Measurements from ENCODE around the gene SMIM27. TPM values are rescaled to one million over a fixed set of nuclear protein-coding genes. Genes with fewer than 3 reads are reported as not detected.
A peak's percentile ranks its signal among the peaks of the same experiment; 100 is the strongest.

The SMIM27 gene
- total and polyA plus RNA-seq, 2 of the 4 experiments (the other 2 are of a cell fraction) = 1.1 to 3.4 TPM

- Histone ChIP-seq H4K20me1 (ENCODE audit: insufficient read depth, low read length) (peaks cover 3% of the 10 kb centered on the region; the same call in 1 of the 2 replicates), H3K18ac (ENCODE audit: low read depth, low read length) (no peak within 1 kb of the TSS; the same call in none of the 2 replicates), H4K8ac (ENCODE audit: low read depth in 2 of 2, low read length in 2 of 2) (peak within 1 kb of the TSS; percentile 82 to 96), H2AFZ (replicated peaks; ENCODE audit: low read length, poor library complexity) (peak within 1 kb of the TSS; percentile 94), H2BK120ac (ENCODE audit: low read depth, low read length) (peak within 1 kb of the TSS; percentile 36; the same call in 1 of the 2 replicates), H3K9me3 (ENCODE audit: control insufficient read depth, insufficient read depth, low read length) (no peaks in the 10 kb centered on the region), H3K27ac (ENCODE audit: insufficient read depth, low read length) (peak within 1 kb of the TSS; percentile 78), H3K79me1 (ENCODE audit: low read depth in 1 of 2, low read length in 2 of 2) (peaks cover 5 to 16% of the 10 kb centered on the region in 2 experiments; a peak in 2 of 4 replicates), H3K23ac (ENCODE audit: low read depth, low read length) (0 out of 2 replicates have a peak within 1 kb of the TSS, but pooled peaks have one; percentile 46), H3K36me3 (ENCODE audit: control insufficient read depth, insufficient read depth, low read length) (peaks cover 6% of the 10 kb centered on the region; the same call in 1 of the 2 replicates), H2BK15ac (ENCODE audit: low read depth, low read length) (peak within 1 kb of the TSS; percentile 53; the same call in 1 of the 3 replicates), H2AK5ac (ENCODE audit: low read depth, low read length) (no peak within 1 kb of the TSS), H2BK5ac (ENCODE audit: low read depth, low read length, poor library complexity, severe bottlenecking) (peak within 1 kb of the TSS; percentile 82), H2BK20ac (ENCODE audit: low read depth, low read length) (no peak within 1 kb of the TSS), H3K4ac (ENCODE audit: low read depth, low read length) (peak within 1 kb of the TSS; percentile 84), H4K91ac (ENCODE audit: insufficient read depth, low read depth, low read length) (peak within 1 kb of the TSS; percentile 91), H2AK9ac (replicated peaks; ENCODE audit: low read depth, low read length, poor library complexity) (peak within 1 kb of the TSS; percentile 42), H3K14ac (replicated peaks; ENCODE audit: low read depth, low read length) (peak within 1 kb of the TSS; percentile 94), H3K4me2 (ENCODE audit: low read depth, low read length) (peak within 1 kb of the TSS; percentile 91), H3K56ac (ENCODE audit: extremely low read depth, insufficient read depth, low read length) (peak within 1 kb of the TSS; percentile 76), H3K9me1 (ENCODE audit: insufficient read depth, low read length) (no peaks in the 10 kb centered on the region), H3K4me1 (ENCODE audit: control insufficient read depth, insufficient read depth, low read length) (no peaks in the 10 kb centered on the region), H3K27me3 (ENCODE audit: control insufficient read depth, insufficient read depth, low read length) (no peaks in the 10 kb centered on the region), H3K4me3 (ENCODE audit: insufficient read depth, low read depth, low read length) (peak within 1 kb of the TSS; percentile 79), H3K9ac (ENCODE audit: low read depth, low read length) (peak within 1 kb of the TSS; percentile 91), H4K5ac (ENCODE audit: low read depth, low read length) (peak within 1 kb of the TSS; percentile 82)
- CTCF ChIA-PET = interaction anchor here (1.1 to 11.5 kb wide), 5 partner anchors 9 to 196 kb away, joined by 4 to 189 read pairs (median 9); partner anchors contain the start of genes RIGI, SMIM27 and TOPORS
- in situ Hi-C loops (cut with MboI; ENCODE audit: low sequenced_read_pairs) = no loop called here
- peak; percentile 95 for ATAC-seq (ENCODE audit: low read depth)
- POLR2A ChIA-PET (ENCODE audit: unreplicated experiment) = no interaction called here
- no TSS peak for BruUV-seq (replicated peaks)
- TF ChIP-seq MAZ (IDR thresholded peaks at IDR 0.05; ENCODE audit: borderline replicate concordance, low read depth, low read length) = peak; percentile 30; the same call in 1 of the 2 replicates
- peak; percentile 93 for TF ChIP-seq CEBPB (IDR thresholded peaks at IDR 0.05; ENCODE audit: low read depth, low read length)
- TF ChIP-seq SMC3 (IDR thresholded peaks at IDR 0.05; ENCODE audit: low read depth, low read length) = no peak
- 0% methylated on average over 11 of the region's 36 CpGs; no CpG with 5 or more reads in 1 of the 2 experiments for WGBS, 2 experiments (ENCODE audit: extremely low coverage in 2 of 2, insufficient read length in 1 of 2)
- DNase-seq = peak; percentile 92
- dilution Hi-C loops (cut with HindIII; ENCODE audit: low sequenced_read_pairs, unreplicated experiment) = loop anchor here (25.0 kb wide), 1 partner anchor 136 kb away; no protein-coding TSS in a partner anchor
- intact Hi-C loops (cut with micrococcal nuclease) = loop anchor here (1.0 to 5.0 kb wide), 5 partner anchors 21 to 194 kb away; partner anchors contain the start of genes ACO1, RIGI, SMIM27 and TOPORS
These were observed 20.9 kb downstream of the SMIM27 start, which contains the start of gene NDUFB6 for GRCh38 chr9:32572900-32573523. Gene NDUFB6, minus strand, starts transcription at chr9:32573159. Its CDS starts 99 bp downstream, at chr9:32573060.

All from IMR-90 (cell line).